ENCODE measurements around the gene ZNF830.
"Not testable (repeated sequence)": the region's sequence is repeated elsewhere in the genome, so short reads cannot be mapped to it uniquely, and the experiment has no call there.

ZNF830 gene

DNA sequence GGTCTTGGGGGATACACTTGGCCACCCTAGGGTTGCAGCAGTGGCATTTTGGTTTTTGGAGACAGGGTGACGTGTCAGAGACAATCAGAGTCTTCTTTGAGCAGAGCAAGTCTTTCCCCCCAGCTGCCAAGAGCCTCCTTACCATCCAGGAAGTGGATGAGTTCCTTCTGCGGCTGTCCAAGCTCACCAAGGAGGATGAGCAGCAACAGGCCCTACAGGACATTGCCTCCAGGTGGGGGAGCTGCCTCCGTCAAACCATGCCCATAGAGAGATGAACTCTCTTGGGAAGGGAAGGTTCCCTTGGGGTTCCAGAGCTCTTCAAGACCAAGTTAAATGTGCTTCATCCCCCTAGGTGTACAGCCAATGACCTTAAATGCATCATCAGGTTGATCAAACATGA lies 30.3 kb downstream of the ZNF830 start:
- DNase-seq, result no peak

DNA sequence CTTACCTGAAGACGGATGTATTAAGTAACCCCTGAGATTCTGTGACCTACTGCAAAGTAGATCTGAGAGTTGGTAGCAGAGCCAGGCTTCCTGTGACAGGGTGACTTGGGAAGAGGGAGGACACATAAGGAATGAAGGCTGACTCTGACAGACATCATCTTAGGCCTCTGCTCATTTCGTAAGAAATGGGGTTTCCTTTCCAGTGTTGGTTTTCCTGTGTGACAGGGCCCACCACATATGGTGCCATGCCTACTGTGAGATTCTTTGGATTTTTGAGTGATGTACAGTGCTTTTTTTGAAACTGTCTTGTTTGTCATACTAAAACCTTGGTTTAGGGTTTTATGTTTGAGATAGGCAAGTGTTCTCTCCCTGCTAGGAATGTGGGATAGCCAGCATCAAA lies 31.7 kb downstream of the ZNF830 start:
- DNase-seq, result no peak

DNA sequence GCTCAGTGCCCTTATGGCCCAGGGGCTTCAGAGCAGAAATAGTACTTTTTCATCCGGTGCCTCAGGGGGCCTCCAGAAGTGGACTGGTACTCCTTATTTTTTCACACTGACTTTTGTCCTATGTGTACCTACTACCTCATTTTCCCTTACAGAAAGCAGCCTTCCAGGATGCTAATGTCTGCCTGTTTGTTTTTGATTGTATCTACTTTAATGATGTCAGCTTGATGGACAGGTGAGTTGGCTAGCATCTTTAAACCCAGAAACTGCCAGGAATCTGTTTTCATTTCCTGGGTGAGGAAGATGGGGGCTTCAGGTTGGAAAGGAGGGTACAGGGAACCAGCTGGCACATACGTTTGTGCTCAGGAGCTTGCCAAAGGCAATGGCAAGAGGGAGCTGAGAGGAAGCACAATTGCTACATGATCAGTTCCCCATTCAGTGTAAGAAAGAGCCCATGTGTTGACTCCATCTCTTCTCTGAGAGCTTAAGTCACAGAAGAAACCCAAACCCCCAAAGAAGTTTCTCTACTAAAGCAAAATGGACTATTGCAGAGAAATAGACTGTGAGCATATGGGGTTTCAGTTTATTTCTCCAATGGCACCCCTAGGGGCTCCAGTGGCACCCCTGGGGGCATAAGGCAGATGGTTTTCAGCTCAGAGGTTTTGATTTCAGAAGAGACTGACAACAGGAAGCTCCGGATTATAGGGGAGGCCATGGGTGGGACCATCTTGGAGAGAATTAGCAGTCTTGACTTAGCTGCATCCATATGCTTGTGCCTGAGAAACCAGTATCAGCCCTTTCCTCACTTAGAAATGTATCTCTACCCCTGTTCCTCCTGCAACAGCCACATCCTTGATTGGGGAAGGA lies 35.3 kb downstream of the ZNF830 start:
- no peak for DNase-seq

DNA sequence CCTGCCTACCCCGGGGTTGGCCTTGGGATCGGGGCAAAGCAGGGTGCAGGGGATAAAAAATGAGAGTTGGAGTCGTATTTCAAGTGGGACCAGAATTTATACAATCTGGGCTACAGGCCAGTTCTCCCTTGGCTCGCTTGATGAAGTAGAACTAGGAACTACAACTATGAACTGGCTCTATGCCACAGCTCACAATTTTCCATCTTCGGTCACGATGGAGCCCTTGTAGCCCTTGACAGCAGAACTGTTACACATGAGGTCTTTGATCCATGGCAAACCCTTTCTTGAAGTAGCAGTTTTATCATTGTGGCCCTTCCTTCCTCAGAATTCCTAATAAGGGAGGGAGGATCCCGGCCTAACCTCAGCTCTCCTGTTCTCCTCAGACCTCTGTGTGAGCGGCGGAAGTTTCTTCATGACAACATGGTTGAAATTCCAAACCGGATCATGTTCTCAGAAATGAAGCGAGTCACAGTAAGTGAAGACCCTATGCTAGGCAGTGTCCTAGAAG lies 36.1 kb downstream of the ZNF830 start:
- no peak for DNase-seq

DNA sequence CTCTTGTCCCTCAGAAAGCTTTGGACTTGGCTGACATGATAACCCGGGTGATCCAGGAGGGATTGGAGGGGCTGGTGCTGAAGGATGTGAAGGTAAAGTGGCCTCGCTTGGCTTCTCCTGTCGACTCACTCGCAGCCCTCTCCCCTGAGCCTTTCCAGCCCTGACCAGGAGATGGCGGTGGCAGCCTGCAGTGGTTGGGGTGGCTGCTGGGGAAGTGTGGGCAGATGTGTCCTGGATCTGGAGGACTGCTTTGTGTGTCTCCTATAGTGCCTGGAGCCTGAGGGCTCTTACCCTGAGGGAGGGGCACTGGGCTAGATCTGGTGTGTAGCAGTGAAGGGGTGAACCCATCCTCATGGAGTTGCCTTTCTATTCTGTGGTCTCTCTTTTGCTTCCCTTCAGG lies 36.9 kb downstream of the ZNF830 start:
- DNase-seq, result no peak

DNA sequence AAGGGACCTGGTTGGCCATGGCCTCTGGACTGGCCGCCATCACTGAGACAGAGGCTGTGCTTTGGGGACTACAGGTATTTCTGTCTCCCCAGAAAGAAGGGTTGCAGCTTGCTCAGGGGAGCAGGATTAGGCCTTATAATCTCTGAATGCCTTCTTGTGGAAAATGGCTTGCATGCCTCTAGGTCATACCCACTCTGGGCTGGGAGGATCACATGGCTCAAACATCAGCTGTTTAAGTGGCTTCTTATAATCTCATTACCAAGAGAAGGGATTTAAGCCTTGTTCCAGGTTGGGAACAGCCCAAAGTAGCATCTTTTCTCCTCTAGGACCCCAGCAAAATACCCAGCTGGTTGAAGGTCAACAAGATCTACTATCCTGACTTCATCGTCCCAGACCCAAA lies 38.1 kb downstream of the ZNF830 start:
- no peak for DNase-seq

DNA sequence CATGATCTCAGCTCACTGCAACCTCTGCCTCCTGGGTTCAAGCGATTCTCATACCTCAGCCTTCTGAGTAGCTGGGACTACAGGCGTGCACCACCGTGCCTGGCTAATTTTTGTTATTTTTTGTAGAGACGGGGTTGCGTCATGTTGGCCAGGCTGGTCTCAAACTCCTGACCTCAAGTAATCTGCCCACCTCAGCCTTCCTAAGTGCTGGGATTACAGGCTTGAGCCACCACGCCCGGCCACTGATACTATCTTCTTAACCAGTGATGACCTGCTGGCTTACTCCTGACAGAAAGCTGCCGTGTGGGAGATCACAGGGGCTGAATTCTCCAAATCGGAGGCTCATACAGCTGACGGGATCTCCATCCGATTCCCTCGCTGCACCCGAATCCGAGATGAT lies 39.6 kb downstream of the ZNF830 start:
- not testable (repeated sequence) for DNase-seq

DNA sequence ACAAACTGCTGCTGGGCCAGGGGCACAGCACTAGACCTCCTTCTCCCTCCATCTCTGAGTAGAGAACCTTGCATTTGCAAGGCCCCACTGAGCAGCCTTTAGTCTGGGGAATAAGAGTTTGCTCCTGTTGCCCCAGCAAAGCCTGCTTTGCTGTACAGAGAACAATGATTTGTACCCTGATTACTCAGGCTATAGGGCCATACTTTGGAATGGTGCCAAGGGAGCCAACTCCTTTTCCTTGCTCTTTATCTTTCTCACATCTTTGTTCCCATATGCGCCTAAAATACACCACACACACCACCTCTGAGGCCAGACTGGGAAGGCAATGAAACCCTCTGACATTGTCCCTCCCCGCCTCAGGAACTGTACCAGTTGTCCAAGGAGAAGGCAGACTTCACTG lies 40.2 kb downstream of the ZNF830 start:
- DNase-seq, result no peak

DNA sequence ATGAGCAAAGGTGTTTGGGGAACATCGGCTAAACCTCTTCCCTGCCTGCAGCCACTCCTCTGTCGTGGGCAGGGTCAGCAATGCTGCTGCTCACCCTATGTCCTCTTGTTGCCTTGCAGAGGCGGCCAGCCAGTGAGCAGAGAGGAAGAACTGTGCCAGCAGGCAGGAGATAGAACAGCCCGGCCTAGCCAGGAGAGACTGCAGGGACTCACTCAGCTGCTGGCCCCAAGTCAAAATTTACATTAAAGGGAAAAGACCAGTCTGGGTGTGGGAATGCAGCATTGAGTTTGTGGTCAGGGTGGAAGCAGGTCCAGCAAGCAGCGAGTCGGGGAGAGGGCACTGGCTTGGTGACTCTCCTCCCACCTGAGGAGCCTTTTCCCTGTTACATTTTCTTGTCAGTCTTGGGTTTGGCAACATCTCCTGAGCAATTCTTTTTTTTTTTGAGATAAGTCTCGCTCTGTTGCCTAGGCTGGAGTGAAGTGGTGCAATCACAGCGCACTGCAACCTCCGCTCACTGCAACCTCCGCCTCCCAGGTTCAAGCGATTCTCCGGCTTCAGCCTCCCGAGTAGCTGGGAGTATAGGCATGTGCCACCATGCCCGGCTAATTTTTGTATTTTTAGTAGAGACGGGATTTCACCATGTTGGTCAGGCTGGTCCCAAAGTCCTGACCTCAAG lies 41.7 kb downstream of the ZNF830 start:
- no peak for DNase-seq

DNA sequence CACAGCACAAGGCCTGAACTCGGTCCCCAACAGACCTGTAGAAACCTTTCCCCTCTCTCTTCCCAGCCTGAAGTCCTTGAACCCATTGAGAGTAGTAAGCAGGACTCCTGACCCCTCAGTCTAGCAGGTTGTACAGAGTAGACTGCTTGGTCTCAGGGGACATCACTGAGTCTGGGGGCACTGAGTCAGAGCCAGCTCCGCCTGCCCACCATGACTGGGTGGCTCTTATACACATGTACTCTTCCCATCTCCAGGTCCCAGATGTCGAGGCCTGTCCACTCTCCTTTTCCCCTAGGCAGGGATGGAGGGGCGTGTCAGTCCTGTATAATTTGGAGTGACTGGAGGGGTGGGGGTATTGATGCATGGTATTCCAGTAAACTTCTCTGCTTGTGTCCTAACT lies 42.4 kb downstream of the ZNF830 start:
- DNase-seq, result no peak

DNA sequence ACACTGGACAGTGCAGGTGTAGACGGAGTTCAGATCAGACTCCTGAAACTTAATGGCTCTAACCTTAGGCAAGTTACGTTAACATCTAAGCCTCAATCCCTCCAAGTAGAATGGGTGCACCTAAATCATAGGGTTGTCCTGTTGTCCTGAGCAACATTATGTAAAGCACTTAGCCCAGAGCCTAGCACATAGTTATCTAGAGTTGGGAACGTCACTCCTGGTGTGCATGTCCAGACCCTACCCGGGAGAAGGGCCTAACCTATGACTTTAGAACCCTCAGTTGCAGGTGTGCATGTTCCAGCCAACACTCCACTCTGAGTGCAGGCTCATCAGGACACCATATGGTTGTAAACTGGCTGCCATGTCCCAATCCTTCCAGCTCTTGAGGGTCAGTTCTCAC lies 45.0 kb downstream of the ZNF830 start:
- DNase-seq, result no peak

DNA sequence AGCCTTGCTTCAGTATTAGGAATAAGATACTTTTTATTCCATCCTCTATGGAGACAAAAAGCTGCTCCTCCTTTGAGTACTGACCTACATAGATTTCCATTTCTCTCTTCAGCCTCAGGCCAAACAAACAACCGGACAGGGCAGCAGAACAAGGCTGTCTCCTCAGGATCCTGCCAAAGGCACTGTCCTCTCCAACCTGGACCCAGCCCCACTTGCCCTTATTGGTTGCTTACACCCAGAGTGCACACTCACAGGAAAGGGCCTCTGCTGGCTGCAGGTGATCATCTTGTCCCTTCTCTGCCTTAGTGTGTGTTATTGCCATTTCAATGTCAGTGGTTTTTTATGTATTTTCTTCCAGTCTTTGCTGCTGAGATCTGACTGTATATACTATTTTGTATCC lies 45.6 kb downstream of the ZNF830 start:
- no peak for DNase-seq

DNA sequence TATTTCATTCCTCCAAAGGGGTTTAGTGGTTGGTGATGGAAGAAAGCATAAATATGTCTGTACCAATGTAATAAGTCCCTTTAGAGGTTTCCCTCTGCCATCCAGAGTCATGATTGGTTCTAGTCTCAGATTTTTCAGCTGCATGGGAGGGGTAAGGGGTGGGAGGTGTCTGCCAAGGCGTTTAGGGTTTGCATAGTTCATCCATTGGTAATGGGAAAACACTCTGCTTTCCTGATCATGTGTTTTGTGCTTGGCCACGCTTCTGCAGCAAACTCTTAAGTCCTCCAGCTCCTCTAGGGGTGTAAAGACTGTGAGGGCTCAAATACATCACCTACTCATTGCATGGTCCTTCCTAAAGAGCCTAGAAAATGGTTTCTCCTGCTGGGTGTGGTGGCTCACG lies 48.8 kb downstream of the ZNF830 start:
- no peak for DNase-seq

DNA sequence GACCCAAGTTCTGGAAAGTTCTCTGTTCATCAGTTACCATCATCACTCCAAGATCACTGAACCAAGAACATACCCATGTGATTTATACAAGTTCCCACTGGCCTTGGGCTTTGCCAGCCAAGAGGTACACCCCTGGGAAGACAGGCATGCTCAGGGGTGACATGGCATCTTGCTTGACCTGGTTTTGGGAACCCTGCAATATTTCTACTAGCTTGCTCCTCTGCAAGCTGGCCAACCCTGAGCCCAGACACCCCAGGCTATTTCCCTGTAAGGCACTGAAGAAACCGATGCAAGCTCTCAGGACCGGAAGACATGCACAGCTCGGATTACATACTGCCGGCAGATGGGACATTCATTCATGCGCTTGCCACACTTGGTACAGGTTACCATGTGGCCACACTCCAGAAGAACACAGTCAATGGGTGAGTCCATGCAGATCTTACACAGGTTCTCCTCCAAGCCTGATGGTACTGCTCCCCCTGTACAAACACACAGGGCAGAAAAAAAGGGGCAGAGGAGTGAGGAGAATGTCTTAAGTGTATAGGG lies 50.4 kb downstream of the ZNF830 start:
- DNase-seq, result no peak
